GM18526 (cell line): ENCODE measurements around the gene PSKH1.

Experiments used
- POLR2A ChIP-seq: IDR thresholded peaks from 3 replicates; pipeline ENCODE4 v1.6.1; 2011; ENCODE audit not compliant: insufficient read length; ENCODE audit errors: extremely low read depth

The PSKH1 gene

GRCh38 chr16:67948015-67948414 lies 55.0 kb downstream of the PSKH1 start:
- no peak for TF ChIP-seq POLR2A

- TF ChIP-seq POLR2A, result no peak
Observed at GRCh38 chr16:67949645-67950044, 56.6 kb downstream of the PSKH1 start.

- TF ChIP-seq POLR2A, result no peak
Observed at GRCh38 chr16:67950335-67950843, 57.3 kb downstream of the PSKH1 start.

- no peak for TF ChIP-seq POLR2A
Observed at GRCh38 chr16:67951485-67951884, 58.4 kb downstream of the PSKH1 start.

GRCh38 chr16:67953641-67954375 lies 60.8 kb downstream of the PSKH1 start:
- TF ChIP-seq POLR2A, result no peak

- TF ChIP-seq POLR2A, result no peak
Observed at GRCh38 chr16:67954421-67955196, 61.6 kb downstream of the PSKH1 start.

GRCh38 chr16:67957622-67958021 lies 64.6 kb downstream of the PSKH1 start:
- no peak for TF ChIP-seq POLR2A

- TF ChIP-seq POLR2A, result no peak
Observed at GRCh38 chr16:67959536-67960329, 66.7 kb downstream of the PSKH1 start.

GRCh38 chr16:67961551-67961957 lies 68.5 kb downstream of the PSKH1 start:
- no peak for TF ChIP-seq POLR2A

- TF ChIP-seq POLR2A, result no peak
Observed at GRCh38 chr16:67962135-67962534, 69.1 kb downstream of the PSKH1 start.

- TF ChIP-seq POLR2A, result no peak
Observed at GRCh38 chr16:67963292-67963661, 70.2 kb downstream of the PSKH1 start.

GRCh38 chr16:67963662-67964321 lies 70.7 kb downstream of the PSKH1 start:
- TF ChIP-seq POLR2A, result no peak

GRCh38 chr16:67964477-67965131 lies 71.5 kb downstream of the PSKH1 start:
- no peak for TF ChIP-seq POLR2A
